CD1c-positive myeloid dendritic cell (primary cell): Measurements from ENCODE around the gene ZNF521.
A peak's percentile ranks its signal among the peaks of the same experiment; 100 is the strongest.

Source experiments
- DNase-seq: peaks from one replicate; pipeline ENCODE4 v3.0.0-alpha.2; 2016; ENCODE audit errors: extremely low spot score

Gene ZNF521

GRCh38 chr18:25351777-25352628 is at the start of gene ZNF521:
Gene ZNF521, minus strand, starts transcription at chr18:25352166. Its CDS starts 1,220 bp downstream, at chr18:25350946.
- DNase-seq, result peak; percentile 67

GRCh38 chr18:25399554-25399953 is 47.6 kb upstream of the ZNF521 start:
- no peak for DNase-seq

GRCh38 chr18:25392192-25392591 is 40.2 kb upstream of the ZNF521 start:
- no peak for DNase-seq

- no peak for DNase-seq
Observed at GRCh38 chr18:25373432-25374179, 21.6 kb upstream of the ZNF521 start.

- no peak for DNase-seq
Observed at GRCh38 chr18:25370391-25370790, 18.4 kb upstream of the ZNF521 start.

GRCh38 chr18:25365242-25365641 is 13.3 kb upstream of the ZNF521 start:
- no peak for DNase-seq

- DNase-seq, result no peak
Observed at GRCh38 chr18:25364732-25365131, 12.8 kb upstream of the ZNF521 start.

- DNase-seq, result no peak
Observed at GRCh38 chr18:25360301-25360899, 8.4 kb upstream of the ZNF521 start.

GRCh38 chr18:25353080-25353479 is 1.1 kb upstream of the ZNF521 start:
- DNase-seq, result no peak

- no peak for DNase-seq
Observed at GRCh38 chr18:25352629-25353005, 651 bp upstream of the ZNF521 start.

- no peak for DNase-seq
Observed at GRCh38 chr18:25351280-25351775, 638 bp downstream of the ZNF521 start.

- peak; percentile 34 for DNase-seq
Observed at GRCh38 chr18:25350489-25351251, 1.3 kb downstream of the ZNF521 start.

- no peak for DNase-seq
Observed at GRCh38 chr18:25349926-25350487, 2.0 kb downstream of the ZNF521 start.

- DNase-seq, result peak; percentile 38
Observed at GRCh38 chr18:25349131-25349925, 2.6 kb downstream of the ZNF521 start.

GRCh38 chr18:25348386-25349130 is 3.4 kb downstream of the ZNF521 start:
- DNase-seq, result no peak

GRCh38 chr18:25346561-25346960 is 5.4 kb downstream of the ZNF521 start:
- no peak for DNase-seq

- DNase-seq, result no peak
Observed at GRCh38 chr18:25345081-25345866, 6.7 kb downstream of the ZNF521 start.

- no peak for DNase-seq
Observed at GRCh38 chr18:25341831-25342230, 10.1 kb downstream of the ZNF521 start.

GRCh38 chr18:25340762-25341161 is 11.2 kb downstream of the ZNF521 start:
- DNase-seq, result no peak
